NCI-H526 treated with DMSO at 0.1 percent for 48 hours (cell line): ENCODE data around the gene C2orf92.
"Not testable (repeated sequence)": the region's sequence is repeated elsewhere in the genome, so short reads cannot be mapped to it uniquely, and the experiment has no call there.

Experiments
- DNase-seq: peaks from one replicate; lab custom pipeline; 2025; lab: John Stamatoyannopoulos, UW

Gene C2orf92

DNA sequence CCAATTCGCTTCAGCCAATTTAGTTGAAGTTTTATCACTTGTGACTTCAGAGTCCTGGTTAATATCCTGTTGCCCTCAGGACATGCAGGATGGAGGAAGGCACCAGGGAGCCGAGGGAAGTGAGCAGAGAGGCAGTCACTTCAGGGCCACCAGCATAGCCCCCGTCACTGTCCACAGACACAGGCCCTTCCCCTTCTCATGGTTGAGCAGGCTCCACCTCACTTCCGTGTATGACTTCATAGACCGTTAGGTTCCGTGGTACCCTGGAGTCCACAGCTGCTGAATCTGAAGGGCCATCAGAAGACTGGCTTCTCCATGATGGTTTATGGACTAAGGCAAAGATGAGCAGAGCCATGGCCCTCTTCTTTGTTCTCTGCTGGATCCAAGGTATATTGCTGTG, at the start of gene C2orf92:
Gene C2orf92 (plus strand): TSS at position 266 of the 400 bp plus-strand sequence. CDS start 76 bp downstream, at position 342.
- DNase-seq, result no peak

- DNase-seq, result not testable (repeated sequence)
Observed at GRCh38 chr2:97620492-97620891, 49.0 kb upstream of the C2orf92 start.

- DNase-seq, result not testable (repeated sequence)
Observed at GRCh38 chr2:97622976-97623375, 46.5 kb upstream of the C2orf92 start.

GRCh38 chr2:97625354-97626048, 44.0 kb upstream of the C2orf92 start:
- not testable (repeated sequence) for DNase-seq

DNA sequence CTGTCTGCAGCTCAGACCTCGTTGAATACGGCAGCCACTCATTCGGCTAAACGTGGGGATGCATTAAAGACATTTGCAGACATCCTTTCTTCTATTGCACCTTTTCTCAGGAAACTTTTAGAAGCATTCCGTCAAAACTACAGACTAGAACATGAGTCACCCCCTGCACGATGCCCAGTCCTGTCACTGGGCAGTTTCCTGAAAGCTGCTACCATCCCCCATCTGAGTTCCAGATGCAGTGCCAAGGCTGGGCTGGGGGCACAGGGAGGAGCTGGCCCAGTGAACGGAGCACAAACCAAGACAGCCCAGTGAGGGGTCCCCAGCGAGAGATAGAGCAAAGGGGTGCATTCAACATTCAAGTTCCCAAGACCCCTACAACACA, 43.5 kb upstream of the C2orf92 start:
- not testable (repeated sequence) for DNase-seq

DNA sequence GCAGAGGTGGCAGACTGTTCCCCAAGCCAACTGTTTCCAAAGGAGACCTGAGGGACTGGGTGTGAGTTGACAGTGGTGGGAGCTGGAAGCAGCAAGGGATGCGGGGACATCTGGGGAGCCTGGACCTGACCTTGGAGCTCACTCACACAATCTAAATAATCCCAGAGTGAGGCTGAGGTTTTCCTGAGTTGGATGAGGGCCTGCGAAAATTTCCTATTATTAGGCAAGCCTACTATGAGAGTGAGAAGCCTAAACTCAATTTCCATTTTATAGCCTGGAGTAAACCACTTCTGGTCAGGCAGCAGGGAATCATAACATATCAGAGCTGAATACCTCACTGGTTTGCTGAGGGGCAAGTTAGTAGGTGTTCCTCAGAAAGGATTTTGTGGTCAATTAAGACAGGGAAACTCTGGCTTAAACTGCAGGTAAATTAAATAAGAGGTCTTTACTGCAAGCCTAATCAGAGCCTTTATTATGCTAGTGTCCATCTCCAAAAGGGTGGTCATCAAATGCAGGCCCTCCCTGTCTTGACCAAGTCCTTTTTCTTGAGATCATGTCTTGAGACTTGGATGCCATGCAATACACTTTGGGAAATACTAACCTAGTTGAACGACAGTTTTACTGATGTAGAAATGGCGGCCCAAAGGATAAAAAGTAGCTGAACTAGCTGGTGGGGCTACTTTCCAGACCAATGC, 25.3 kb upstream of the C2orf92 start:
- DNase-seq, result no peak

- no peak for DNase-seq
Observed at GRCh38 chr2:97645112-97645694, 24.3 kb upstream of the C2orf92 start.

- DNase-seq, result peak; percentile 94
Observed at GRCh38 chr2:97645695-97646629, 23.6 kb upstream of the C2orf92 start, which contains the start of gene COX5B. COX5B (plus strand) TSS chr2:97646062; CDS start chr2:97646087, 25 bp downstream.

DNA sequence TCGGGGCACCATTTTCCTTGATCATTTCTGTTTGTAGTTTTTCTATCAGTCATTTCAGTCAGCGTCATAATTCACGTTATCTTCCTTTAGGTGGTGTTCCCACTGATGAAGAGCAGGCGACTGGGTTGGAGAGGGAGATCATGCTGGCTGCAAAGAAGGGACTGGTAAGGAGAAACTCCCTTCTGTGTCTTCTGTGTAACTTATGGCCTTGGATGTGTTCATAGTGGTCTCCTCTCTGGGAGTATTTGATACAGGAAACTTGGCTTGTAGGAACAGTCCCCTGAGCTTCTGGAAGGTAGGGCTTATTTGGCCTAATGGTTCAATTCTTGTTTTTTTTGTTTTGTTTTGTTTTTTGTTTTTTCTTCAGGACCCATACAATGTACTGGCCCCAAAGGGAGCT, 22.5 kb upstream of the C2orf92 start:
- no peak for DNase-seq

DNA sequence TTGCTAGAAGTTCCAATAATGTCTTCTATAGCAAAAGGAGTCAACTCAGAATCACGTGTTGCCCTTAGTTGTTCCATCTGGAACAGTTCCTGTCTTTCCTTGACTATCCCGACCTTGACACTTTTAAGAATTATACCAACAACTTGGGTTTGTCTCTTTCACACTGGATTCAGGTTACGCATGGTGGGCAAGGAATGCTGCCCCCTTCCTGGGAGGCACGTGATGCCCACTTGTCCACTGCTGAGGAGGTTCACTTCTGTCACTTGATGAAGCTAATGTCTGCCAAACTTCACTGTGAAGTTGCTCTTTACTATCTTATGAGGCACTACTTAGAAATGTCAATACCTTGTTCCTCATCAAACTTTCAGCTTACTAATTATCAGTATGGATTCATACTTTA, 18.4 kb upstream of the C2orf92 start:
- DNase-seq, result no peak

DNA sequence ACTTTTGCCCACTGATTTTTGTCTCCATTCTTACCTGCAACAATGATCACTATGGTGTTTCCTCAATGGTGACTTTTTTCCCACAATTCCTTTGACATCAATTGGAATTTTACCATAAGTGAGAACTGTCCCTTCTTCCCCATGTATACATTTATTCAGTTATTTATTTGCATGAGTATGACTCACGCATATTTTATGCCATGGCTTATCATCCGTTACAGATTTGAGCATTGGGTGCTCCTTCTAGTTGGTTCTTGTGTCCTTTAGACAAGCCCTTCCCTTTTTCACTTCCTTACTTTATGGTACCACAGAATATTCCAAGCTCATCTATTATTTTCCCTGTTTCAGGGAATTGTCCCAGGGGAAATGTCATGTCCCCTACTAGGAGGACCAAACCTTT, 16.0 kb upstream of the C2orf92 start:
- DNase-seq, result no peak

DNA sequence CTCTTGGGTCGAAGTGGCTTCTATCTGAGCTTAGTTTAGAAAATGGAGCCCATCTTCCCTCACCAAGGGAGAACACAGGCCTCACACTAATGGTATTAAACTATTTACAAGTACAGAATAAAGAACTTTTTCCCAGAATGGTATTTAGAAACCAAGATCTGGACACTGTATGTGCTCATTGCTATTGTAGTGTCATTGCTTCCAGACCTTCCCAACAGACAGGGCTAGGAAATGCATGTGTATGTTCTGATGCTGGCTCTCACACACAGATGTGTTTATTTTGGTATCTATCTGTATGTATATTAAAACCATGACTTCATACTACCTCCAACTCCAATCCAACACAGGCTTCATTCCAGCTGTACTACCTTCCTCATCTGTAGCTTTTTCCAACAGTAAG, 15.6 kb upstream of the C2orf92 start:
- DNase-seq, result no peak

DNA sequence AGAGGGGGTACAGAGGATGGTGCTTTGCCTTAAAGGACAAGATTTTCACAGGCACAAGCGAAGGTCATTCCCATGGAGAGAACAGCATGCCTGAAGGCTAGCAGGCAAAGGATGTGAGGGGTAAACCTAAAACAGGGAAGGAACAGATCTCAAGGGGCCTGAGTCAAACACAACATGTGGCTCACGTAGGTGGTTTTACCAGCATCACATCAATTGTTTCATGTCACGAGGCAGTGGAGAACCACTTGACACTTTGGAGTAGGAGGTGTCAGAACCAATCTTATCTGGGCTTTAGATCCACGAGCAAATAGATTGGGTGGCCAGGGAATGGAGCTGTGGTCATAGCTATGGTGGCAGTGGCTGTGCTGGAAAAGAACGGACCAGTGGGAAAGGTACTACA, 15.2 kb upstream of the C2orf92 start:
- DNase-seq, result no peak

GRCh38 chr2:97654791-97655190, 14.7 kb upstream of the C2orf92 start:
- DNase-seq, result no peak

DNA sequence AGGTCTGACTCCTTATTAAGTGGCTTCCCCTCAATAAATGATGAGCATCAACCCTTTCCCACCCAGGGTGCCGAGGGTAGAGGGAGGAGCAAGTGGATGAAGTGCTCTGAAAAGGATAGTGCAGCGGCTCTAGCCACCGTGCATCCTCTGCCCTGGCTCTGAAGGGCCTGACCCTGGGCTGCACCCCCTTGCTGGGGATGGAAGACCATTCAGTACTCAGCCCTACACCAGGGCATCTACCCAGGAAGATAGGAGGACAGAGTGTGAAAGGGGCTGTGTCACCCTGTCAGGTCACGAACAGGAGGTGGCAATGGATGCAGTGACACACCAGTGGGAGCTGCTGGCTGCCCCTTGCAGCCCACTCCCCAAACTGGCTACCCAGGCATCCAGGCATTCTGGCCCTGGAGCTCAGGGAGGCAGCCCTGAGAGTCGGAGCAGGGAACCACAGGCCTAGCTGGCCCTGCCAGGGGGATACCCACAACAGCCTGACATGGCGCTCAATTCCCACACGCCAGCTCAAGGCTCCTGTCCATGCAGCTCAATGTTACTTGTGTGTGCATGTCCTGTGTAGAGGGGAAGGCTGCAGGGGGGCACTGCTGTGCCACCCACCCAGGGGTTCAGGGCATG, 13.3 kb upstream of the C2orf92 start:
- no peak for DNase-seq

- DNase-seq, result no peak
Observed at GRCh38 chr2:97656905-97657587, 12.5 kb upstream of the C2orf92 start.

GRCh38 chr2:97657986-97658690, 11.4 kb upstream of the C2orf92 start:
- DNase-seq, result no peak

DNA sequence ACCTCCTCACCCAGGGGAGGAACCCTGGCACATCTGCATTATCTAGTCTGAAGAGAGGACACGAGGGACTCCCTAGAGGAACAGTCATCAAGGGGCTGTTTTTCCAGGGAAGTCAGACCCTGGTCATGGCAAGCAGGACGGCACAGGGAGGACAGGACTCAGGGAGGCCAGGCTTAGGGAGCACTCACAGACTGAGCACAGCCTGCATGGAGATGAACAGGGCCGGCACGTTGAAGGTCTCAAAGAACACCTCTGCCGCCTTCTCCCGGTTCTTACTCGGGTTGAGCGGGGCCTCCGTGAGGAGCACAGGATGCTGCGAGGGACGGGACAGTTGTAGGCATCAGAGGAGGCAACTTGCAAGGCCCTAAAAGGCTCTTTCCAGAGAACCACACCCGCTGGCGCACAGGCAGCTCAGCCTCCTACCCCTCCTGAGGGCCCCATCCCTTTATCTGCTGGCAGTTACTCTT, 10.8 kb upstream of the C2orf92 start:
- DNase-seq, result no peak

GRCh38 chr2:97659256-97660043, 10.1 kb upstream of the C2orf92 start:
- no peak for DNase-seq
